Amygdala (tissue), 56 donors: Measurements from ENCODE around the gene SCAANT1.

ENCODE experiments used
- DNase-seq, 56 donors: peaks; one replicate each; lab custom pipeline; 2025; lab: John Stamatoyannopoulos, UW

The SCAANT1 gene

DNA sequence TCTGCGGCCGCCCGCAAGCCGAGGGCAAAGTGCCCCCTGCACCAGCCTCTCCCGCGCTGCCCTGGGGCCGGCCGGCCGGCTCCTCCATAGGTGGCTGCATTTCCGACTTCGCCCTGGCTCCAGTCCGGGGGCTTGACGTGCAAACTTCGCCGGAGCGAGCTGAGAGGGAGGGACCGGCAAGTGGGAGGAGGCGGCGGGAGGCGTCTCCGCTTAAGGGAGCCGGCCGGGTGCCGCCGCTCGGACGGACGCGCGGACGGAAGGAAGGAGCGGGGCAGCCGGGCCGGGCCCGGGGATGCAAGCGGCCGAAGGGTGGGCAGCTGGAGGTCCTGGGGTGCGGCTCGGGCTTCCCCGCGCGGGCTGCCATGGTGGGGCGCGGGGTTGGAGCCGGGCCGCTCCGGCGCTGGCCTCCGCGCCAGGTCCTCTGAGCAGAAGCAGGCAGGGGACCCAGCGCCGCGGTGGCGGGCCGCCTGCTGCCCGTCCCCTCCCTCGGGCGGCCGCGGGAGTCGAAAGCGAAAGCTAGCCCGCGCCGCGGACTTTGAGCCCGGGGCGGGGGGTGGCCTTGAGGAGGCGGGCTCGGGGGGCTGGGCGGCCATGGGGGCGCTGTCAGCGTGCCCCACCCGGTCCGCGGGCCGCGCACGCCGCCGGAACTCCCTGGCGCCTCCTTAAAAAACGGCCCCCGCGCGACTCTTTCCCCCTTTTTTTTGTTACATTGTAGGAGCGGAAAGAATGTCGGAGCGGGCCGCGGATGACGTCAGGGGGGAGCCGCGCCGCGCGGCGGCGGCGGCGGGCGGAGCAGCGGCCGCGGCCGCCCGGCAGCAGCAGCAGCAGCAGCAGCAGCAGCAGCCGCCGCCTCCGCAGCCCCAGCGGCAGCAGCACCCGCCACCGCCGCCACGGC, at the start of gene SCAANT1:
TSS of gene SCAANT1 (minus strand) at position 511 of the 895 bp plus-strand sequence.
- DNase-seq: peak; percentile 21 to 88 (median 72)

DNA sequence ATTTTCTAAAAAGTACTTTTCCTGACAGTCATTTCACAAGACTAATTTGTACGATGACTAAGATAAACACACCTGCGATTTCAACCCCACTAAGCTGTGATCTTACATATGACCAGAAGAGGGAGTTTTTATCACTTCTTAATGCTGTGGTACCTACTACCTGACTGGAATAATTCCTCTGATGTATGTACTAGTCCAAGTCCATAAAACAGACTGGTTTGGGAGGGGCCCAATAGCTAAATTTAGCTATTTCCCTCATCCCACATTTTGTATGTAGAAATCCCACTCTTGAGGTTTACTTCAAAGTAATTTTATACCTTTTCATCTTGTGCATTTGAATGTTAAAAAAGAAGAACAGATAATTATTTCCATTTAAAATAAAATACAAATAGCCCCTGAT, 49.7 kb upstream of the SCAANT1 start:
- DNase-seq: no peak

DNA sequence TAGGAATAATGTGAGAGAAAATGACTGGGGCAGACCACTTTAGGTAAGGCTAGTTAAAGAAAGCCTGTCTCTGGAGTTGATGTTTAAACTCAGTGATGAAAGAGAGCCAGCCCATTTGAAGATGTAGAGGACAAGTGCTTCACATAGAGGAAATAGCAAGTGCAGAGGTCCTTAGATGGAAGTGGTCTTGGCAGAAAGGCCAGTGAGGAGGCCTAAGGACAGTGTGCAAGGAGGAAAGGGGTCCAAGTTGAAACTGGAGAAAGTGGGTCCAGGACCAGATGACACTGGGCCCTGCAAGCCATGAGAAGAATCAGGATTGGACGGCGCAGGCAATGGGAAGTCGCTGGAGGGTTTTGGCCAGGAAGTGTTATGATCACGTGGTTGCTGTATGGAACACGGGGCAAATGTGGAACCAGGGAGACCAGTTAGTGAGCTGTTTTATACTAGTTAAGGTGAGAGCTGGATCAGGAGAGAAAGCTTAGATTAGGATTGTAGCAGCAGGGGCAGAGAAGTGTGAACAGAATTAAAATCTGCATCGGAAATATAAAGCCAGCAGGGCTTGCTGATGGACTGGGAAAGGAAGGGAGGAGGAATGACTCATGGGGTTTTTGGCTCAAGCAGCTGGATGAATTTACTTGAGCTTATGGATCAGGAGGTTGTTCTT, 48.0 kb upstream of the SCAANT1 start:
- DNase-seq: peak in 10 of 56 donors; percentile 2 to 51 (median 12)

DNA sequence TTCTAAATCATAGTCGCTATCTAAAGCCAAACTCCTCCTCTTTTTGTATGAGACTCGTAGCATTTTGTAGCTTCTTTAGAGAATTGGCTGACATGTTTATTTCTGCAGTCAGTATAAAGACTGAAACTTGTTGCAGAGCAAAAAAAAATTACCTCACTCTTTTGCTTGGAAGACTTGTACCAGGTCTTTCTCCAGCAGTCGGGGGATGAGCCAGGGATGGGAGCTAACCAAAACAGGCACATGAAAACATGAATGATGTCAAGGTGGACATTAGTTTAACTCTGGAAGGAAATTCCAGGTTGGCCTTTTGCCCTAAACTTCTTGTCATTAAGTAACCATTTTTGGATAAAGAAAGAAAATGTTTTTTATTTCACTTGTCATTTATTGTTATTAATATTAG, 47.0 kb upstream of the SCAANT1 start:
- DNase-seq: no peak

GRCh38 chr3:63955830-63956545, 43.8 kb upstream of the SCAANT1 start:
- no peak for DNase-seq

DNA sequence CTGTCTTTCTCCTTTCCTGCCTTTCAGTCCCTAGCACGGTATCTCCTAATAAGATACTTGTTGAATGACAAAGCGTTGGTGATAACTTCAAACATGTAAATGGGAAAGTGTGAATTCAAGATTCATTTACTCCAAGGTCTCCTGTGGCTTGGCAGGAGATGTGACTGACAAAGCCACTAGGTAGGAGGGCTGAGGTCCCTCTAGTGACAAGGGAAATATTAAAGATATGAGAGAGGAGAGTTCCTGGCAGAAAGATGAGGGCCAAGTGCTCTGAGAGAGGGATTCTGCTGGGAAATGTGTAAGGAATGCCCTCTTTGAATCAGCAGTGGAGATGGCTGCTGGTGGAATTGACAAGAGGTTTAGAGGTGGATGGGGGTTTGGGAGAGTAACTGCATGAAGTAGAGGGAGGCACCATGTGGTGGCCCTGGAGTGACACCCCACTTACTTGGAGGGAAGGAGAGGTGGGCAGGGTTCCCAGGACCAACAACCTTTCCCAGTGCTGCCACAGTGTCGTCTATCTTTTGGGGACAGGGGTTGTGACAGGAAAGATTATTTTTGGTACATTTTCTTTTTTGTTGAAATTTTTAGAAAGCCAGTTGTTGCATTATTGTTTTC, 43.0 kb upstream of the SCAANT1 start:
- DNase-seq: no peak

DNA sequence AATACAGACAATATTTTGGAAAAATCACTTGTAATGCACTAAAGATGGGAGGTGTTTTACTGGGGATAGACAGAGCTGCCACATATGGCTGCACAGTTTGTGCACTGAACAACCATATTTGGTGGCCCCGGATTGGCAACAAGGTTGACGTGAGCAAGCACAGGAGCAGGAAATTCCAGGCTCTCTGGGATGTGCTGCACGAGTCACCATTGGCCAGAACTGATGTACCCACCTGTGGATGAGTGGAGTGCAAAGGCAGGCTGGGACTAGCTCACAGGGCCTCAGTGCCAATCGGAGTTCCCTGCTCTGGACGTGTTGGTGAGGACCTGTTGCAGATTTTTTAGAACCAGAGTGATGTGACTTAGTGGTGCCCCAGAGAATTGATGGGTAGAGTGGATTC, 42.0 kb upstream of the SCAANT1 start:
- DNase-seq: no peak

GRCh38 chr3:63952248-63952594, 40.0 kb upstream of the SCAANT1 start:
- no peak for DNase-seq

GRCh38 chr3:63951492-63952247, 39.5 kb upstream of the SCAANT1 start:
- no peak for DNase-seq

DNA sequence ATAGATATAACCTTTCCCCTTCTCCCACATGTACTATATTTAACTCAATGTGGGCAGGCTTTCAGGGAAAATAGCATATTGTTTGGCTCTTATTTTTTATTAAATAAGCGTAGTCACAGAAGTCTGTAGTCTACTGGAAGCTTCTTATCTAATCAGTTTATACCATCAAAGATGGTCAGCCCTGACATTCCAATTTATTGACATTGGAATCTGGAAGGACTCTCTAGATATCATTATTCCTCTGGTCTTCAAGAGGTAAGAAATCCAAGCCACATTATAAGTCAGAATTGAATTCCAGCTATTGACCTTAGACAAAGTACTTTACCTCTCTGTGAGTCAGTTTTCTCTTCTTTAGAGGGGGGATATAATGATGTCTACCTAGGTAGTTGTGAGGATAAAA, 38.5 kb upstream of the SCAANT1 start:
- no peak for DNase-seq

GRCh38 chr3:63949005-63949404, 36.8 kb upstream of the SCAANT1 start:
- DNase-seq: no peak

- DNase-seq: no peak
Observed at GRCh38 chr3:63947594-63947993, 35.4 kb upstream of the SCAANT1 start.

GRCh38 chr3:63946753-63947152, 34.6 kb upstream of the SCAANT1 start:
- no peak for DNase-seq

GRCh38 chr3:63945558-63946096, 33.4 kb upstream of the SCAANT1 start:
- no peak for DNase-seq

- DNase-seq: no peak
Observed at GRCh38 chr3:63943678-63944077, 31.5 kb upstream of the SCAANT1 start.

DNA sequence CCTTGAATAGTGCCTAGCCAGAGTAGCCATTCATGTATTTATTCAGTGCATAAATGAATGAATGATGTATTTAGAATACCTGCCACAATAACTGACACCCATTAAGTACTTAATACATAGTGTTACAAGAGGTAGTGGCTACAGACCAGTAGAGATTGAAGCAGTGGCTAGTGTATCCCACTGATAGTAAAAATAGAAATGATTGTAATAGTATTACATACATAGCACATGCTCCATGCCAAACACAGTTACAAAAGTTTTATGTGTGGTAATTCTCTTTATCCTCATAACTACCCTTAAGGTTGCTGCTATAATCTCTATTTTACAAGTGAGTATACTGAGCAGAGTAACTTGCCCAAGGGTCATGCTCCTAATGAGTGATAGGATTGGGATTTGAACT, 30.3 kb upstream of the SCAANT1 start:
- no peak for DNase-seq

DNA sequence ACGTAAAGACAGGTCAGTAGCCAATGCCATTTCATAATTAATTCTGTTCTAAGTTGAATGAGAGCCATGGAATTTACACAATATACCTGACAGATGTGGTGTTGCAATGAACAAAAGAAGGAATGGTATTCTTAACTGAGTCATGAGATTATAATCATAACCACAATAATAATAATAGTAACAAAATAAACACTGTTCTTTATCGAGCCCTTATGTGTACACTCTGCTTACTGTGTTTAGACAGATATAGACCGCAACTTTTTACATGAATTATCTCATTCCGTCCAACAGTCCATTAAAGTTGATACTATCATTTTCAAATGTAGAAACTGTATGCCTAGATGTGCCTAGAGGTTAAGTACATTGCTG, 28.2 kb upstream of the SCAANT1 start:
- DNase-seq: no peak

GRCh38 chr3:63937661-63938651, 25.8 kb upstream of the SCAANT1 start:
- DNase-seq: no peak

- no peak for DNase-seq
Observed at GRCh38 chr3:63936925-63937324, 24.7 kb upstream of the SCAANT1 start.
